ENCODE results near the gene RIC1.

DNA sequence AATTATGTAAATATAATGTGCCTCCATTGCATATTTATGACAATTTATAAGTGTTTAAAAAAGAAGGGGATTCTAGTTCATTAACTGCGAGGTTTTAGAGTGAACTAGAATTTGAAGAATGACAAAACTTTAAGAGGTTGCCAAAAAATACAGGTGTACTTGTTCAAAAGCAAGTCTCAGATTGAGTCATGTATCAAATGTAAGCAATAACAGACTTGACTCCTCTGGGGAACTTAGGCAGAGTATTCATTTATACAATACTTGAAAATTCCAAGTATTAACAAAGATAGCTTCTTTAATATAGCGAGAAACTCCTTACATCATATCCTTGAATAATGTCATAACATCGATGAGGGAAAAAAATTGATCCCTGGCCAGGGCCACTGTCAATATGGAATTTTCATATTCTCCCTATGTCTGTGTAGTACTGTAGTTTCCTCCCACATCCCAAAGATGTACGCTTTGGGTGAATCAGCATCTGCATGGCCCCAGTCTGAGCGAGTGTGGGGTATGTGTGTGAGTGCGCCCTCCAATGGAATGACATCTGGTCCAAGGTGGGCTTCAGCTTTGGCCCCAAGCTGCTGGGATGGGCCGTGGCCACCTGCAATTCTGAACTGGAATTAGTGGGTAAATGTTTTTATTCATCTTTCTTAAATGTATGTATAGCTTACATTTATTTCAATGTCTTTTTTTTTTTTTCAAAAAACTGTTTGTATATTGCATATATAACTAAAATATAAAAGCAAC is 70.1 kb downstream of the RIC1 start:
- TF ChIP-seq POLR2AphosphoS5 (IDR thresholded peaks at IDR 0.05; ENCODE audit: borderline replicate concordance, low read depth, low read length) = no peak
- TF ChIP-seq EZH2 (IDR thresholded peaks at IDR 0.05) = no peak
- TF ChIP-seq FOXP2 (optimal IDR thresholded peaks at IDR 0.05; ENCODE audit: control extremely low read depth, extremely low read length, insufficient read depth) = no peak
